NCI-H146 treated with DMSO at 0.1 percent for 48 hours (cell line): ENCODE results near the gene PRKACB.
"Not testable (repeated sequence)": the region's sequence is repeated elsewhere in the genome, so short reads cannot be mapped to it uniquely, and the experiment has no call there.

ENCODE experiments used
- DNase-seq: peaks from one replicate; lab custom pipeline; 2025; ENCODE audit not compliant: unreplicated experiment; lab: John Stamatoyannopoulos, UW

PRKACB gene

DNA sequence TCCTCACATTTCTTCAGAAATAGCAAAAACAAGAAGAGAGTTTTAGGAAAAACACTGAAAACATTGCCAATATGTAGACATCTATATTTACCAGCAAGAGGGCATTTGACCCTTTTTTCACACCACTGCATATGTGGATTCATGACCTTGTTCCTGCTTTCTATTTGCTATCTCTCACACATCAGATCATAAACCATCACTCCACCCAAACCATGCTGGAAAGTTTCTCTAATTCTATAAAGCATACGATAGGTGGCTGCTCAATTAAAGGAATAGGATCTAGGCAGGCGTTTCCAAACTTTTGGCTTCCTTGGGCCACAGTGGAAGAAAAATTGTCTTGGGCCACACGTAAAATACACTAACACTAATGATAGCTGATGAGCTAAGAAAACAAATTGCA, 121.8 kb downstream of the PRKACB start:
- no peak for DNase-seq

DNA sequence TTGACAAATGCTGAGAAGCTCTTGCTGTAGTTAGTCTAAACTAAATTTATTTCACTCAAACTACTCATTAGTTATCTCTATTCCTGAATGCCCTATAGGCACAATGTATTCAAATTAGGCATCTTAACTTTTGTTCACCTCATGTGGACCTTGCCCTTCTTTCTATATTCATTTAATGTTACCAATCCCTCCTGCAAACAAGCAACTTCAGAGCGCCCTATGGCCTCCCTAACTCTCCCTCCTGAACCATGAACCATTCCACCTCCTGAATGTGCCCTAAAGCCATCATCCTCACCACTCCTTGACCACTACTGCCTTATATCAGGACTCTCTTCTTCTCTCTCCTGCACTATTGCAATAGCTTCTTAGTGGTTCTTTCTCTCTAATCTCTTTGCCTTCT, 122.7 kb downstream of the PRKACB start:
- no peak for DNase-seq

DNA sequence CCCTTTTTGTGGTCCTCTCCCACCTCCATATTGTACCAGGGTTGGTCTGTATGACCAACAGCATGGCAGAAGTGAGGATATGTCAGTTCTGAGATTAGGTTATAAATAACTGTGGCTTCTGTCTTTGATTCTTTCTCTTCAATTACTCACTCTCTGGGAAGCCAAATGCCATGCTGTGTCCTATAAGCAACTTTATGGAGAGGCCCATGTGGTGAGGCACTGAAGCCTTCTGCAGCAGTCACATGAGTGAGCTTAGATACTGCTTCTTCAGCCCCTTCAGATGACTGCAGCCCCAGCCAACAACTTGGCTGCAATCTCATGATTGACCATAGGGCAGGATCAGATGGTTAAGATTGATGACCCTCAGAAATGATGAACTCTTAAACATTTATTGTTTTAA, 123.4 kb downstream of the PRKACB start:
- DNase-seq: no peak

DNA sequence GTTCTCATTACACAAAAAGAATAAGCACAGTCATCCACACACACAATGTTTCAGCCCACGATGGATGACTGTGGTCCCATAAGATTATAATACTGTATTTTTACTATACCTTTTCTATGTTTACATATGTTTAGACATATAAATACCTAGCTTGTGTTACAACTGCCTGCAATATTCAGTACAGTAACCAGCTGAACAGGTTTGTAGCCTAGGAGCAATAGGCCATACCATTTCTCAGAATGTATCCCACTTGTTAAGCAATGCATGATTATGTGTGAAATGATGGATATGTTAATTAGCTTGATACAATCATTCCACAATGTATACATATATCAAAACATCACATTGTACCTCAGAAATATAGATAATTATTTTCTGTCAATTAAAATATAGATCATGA, 124.3 kb downstream of the PRKACB start:
- DNase-seq: no peak

DNA sequence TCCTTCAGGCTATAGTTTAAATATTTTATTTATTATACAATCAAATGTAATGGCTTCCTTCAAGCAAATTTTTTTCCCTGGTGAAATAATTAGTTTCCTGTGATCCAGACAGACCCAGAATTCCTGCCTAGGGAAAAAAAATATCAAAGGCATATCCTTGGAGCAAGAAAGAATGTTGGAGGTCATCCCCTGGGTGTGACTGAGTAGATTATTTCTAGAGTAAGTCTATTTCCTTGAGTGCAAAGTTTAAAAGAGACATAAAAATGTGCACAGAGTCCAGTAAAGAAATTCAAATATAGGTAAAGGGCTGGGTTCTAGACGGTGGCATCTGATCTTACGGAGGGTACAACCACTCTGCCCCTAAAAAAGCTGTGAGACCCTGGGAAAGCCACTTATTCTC, 125.2 kb downstream of the PRKACB start:
- no peak for DNase-seq

DNA sequence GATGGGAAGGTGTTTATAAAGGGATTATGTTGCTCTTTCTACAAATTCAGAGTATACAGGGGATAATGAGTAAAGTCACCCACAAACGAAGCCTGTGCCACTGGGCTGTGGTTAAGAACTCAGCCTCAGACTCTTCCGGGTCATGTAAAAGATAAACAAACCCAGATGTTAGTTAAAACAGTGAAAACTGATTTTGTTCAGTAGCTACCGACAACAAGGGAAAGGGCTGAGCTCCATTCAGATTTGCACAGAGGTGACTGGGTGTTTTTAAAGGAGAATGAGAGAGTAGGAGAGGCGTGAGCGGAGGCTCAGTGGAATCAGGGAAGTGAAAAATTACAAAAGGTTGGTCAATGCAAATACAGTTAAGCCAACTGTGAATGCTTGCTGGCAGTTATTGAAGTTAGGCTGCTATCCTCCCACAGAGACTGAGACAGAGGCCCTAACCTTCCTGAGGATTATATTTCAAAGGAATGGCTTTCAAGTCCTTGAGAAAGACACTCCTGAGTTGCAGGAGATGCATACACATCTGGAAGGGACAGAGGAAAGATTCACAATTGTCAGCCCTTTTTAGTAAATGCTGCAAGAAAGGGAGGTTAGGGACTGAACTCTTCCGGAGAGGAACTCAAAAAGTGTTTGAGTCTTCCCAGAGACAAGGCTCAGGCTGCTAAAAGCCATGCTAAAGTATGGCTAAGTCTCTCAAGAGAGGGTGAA, 127.5 kb downstream of the PRKACB start:
- peak; percentile 16 for DNase-seq

DNA sequence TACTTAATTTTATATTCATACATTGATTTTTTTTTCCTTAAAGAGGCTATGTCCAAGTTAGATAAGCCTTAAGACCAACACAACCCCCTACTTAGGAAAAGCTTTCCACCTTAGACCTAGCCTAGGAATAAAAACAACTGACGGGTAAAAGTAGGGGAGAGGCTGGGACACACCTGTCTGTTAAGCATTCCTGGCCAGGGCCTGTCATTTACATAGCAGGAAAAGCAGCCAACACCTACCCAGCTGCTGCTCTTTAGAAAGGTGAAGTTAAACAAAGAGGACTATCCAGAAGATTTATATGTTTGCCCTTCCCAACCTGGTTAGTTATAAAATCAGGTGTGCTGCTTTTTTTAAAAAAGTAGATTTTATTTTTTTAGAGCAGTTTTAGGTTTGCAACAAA, 128.3 kb downstream of the PRKACB start:
- DNase-seq: peak; percentile 67

DNA sequence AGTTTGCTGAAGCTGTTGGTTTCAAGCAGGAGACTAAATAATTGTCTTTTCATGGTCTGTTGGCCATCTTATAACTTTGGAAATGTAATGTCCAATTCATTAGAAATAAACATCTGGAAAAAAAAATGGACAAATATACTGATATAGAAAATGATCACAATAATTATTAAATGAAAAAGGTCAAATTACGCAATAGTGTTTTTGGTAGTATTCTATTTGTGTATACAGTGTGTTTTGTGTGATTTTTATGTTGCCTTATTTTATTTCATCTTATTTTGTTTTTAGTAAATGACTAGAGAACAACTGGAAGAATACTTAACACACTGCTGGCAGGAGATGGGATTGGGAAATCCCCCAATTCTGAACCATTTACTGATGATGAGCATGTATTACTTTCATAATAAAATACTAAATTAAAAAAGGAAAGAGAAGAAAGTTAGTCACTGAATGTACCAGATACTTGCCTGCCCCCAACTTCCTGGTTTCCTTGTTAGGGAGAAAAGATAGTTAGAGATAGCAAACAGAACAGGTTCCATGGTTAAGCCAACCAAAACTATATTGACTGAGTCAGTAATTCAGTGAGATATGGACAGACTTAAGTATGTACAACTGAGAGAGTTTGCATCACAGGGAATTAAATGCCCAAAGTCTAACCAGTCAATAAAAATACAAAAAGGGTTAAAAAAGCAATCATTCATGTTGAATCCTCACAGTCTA, 133.4 kb downstream of the PRKACB start:
- DNase-seq: no peak

DNA sequence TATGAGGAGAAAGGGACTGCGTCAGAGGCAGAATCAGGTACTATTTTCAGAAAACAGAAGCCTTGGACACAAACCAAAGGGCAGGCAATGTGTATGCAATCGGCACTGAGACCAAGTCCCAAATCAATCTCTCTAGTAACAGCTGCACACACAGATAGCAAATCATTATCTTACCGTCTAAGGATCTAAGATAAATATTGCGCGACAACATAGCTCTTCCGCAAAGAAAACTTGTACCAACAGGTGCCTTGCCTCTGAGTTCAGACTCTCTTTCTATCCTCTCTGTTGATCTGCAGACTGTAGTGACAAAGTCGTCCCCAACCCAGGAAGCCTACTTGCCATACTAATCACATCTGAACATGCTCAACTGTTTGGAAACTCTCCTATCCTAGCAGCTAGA, 134.8 kb downstream of the PRKACB start:
- no peak for DNase-seq

DNA sequence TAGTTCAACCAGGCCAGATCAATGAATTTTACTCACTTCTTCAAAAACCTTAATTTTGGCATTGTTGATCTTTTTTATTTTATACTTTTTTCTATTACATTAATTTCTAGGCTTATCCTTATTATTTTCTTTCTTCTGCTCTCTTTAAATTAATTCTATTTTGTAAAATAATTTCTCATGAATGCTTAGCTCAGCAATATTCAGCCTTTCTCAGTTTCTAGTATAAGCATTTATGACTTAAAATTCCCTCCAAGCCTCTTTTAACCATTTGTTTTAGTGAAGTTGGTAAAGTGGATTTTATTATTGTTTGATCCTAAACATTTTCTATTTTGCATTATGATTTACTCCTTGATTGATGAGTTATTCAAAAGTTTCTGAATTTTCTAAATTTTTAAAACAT, 136.8 kb downstream of the PRKACB start:
- DNase-seq: no peak

DNA sequence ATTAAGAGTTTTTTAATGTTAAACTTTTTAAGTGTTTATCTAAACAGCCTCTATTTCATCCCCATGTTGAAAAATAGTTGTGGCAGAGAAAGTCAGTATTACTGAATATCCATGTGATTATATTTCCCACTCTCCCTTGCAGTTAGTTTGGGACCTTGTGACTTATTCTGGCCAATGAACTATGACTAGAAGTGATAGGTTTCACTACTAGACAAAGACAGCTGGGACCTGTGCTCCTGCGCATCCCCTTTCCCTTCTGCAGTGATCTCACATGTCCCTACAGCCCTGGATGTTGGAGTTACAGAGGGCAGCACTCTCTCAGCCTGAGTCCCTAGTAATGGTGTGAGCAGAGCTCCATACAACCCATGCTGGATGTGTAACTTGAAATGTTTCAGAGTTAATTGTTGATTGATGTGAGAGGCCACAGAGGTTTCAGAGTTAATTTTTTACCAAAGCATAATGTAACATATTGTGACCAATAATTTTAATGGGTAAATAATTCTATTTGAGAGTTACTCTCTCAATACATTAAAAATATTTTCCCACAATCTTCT, 138.8 kb downstream of the PRKACB start:
- DNase-seq: no peak

DNA sequence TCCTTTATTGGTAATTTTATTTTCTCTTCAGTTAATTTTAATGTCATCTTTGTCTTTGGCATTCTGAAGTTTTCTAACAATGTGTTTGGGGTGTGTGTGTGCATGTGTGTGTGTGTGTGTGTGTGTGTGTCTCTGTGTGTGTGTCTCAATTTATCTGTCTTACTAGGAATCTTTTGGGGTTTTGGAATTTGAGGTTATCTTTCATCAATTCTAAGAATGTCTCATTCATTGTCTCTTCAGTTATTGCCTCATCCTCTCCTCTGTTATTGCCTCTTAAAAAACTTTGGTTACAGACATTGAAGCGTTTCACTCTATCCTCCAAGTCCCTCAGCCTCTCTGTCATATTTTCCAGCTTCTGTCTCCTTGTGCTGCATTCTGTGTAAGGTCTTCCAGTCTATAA, 139.3 kb downstream of the PRKACB start:
- DNase-seq: no peak

DNA sequence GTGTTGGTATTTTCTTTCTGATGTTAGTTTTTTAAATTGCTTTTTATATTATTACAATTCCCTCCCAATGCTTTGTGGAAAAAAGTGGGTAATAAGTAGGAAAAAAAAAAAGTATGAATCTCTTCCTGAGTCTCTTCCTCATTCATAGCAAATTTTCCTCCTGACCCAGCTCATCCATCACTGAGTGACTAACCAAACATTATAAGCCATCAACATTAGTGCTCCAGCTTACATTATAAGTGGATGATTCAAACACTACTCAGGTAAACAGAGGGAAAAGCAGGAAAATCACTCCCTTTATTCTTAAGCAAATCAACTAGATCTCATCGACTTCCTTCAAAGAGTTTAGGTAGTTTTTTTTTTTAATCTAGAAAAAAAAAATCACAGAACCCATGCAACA, 142.0 kb downstream of the PRKACB start:
- DNase-seq: no peak

DNA sequence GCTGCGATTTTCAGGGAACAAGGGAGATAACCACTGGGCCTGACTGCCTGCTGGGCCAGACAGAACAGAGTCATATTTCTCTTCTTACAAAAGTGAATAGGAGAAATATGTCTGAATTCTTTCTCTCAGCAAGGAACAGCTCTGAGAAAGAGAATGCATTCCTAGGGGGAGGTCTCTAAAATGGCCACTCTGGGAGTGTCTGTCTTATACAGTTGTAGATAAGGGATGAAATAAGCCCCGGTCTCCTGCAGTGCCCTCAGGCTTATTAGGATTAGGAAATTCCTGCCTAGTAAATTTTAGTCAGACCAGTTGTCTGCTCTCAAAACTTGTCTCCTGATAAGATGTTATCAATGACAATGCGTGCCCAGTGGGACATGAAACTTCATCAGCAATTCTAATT, 143.3 kb downstream of the PRKACB start:
- DNase-seq: not testable (repeated sequence)
